GM21526 (cell line): ENCODE data around the gene PCDHA8.
"Not testable (repeated sequence)": the region's sequence is repeated elsewhere in the genome, so short reads cannot be mapped to it uniquely, and the experiment has no call there.

Experiments used
- ATAC-seq: cut with Tn5 transposase; IDR thresholded peaks from one replicate; pipeline ENCODE4 v1.9.1; 2021; ENCODE audit warnings: moderate library complexity; ENCODE audit not compliant: unreplicated experiment, low FRiP score

Gene PCDHA8

GRCh38 chr5:140840978-140841962, at the start of gene PCDHA8:
Gene PCDHA8, plus strand, starts transcription at chr5:140841187. Its CDS starts 135 bp downstream, at chr5:140841322.
- no peak for ATAC-seq

DNA sequence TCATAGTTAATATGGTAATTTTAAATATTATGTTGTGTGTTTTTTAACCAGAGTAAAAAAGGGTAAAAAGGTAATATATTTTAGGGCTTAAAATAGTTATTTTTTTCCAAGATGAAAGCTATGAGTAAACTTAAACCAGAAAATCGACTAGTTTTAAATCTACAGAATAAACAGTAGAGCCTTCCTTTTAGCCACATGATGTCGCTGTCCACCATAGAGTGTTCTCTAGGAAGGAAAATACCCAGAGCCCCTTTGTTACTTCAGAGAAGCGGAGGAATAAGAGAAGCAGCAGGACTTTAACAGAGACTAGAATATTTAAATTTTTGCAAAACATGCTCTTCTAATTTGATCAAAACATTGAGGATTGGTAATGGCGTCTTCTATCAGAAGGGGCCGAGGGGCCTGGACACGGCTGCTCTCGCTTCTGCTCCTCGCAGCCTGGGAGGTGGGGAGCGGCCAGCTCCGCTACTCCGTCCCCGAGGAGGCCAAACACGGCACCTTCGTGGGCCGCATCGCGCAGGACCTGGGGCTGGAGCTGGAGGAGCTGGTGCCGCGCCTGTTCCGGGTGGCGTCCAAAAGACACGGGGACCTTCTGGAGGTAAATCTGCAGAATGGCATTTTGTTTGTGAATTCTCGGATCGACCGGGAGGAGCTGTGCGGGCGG, 46.3 kb upstream of the PCDHA8 start, which contains the start of gene PCDHA2:
TSS of gene PCDHA2 (plus strand) at position 258 of the 664 bp plus-strand sequence.
- ATAC-seq, result no peak

DNA sequence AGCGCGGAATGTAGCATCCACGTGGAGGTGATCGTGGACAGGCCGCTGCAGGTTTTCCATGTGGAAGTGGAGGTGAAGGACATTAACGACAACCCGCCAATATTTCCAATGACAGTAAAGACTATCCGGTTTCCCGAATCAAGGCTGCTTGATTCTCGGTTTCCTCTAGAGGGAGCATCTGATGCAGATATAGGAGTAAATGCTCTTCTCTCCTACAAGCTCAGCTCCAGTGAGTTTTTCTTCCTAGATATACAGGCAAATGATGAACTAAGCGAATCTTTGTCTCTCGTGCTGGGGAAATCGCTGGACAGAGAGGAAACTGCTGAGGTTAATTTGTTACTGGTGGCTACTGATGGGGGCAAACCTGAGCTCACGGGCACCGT, 45.7 kb upstream of the PCDHA8 start:
- no peak for ATAC-seq

- ATAC-seq, result not testable (repeated sequence)
Measured at GRCh38 chr5:140796072-140796717, 44.8 kb upstream of the PCDHA8 start.

DNA sequence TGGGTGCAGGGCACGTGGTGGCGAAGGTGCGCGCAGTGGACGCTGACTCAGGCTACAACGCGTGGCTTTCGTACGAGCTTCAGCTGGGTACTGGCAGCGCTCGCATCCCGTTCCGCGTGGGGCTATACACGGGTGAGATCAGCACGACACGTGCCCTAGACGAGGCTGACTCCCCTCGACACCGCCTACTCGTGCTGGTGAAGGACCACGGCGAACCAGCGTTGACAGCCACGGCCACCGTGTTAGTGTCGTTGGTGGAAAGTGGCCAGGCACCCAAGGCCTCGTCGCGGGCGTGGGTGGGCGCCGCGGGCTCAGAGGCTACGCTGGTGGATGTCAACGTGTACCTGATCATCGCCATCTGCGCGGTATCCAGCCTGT, 44.3 kb upstream of the PCDHA8 start:
- ATAC-seq, result no peak

DNA sequence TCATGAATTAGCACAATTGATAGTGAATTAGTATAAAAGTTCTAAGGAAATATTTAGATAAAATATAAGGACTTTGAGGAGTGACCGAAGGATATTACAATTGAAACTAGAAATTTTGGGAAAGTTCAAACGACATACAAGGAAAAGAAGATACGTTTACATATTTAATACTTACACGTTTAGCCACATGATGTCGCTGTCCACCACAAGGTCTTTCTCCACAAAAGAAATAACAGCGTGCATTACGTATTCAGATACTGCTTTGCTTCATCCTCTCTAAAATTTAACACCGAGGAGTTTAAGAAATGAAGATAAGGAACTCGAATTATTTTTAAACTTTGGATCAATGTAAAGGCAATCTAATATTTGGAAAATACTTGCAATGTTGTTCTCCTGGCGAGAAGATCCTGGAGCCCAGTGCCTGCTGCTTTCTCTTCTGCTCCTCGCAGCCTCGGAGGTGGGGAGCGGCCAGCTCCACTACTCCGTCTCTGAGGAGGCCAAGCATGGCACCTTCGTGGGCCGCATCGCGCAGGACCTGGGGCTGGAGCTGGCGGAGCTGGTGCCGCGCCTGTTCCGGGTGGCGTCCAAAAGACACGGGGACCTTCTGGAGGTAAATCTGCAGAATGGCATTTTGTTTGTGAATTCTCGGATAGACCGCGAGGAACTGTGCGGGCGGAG, 40.0 kb upstream of the PCDHA8 start, which contains the start of gene PCDHA3:
TSS of gene PCDHA3 (plus strand) at position 242 of the 678 bp plus-strand sequence.
- no peak for ATAC-seq

DNA sequence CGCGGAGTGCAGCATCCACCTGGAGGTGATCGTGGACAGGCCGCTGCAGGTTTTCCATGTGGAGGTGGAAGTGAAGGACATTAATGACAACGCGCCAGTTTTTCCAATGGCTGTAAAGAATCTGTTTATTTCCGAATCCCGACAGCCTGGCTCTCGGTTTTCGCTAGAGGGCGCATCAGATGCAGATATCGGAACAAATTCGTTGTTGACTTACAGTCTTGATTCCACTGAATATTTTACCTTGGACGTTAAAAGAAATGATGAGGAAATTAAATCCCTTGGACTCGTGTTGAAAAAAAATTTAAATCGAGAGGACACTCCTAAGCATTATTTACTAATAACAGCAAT, 39.5 kb upstream of the PCDHA8 start:
- ATAC-seq, result no peak

DNA sequence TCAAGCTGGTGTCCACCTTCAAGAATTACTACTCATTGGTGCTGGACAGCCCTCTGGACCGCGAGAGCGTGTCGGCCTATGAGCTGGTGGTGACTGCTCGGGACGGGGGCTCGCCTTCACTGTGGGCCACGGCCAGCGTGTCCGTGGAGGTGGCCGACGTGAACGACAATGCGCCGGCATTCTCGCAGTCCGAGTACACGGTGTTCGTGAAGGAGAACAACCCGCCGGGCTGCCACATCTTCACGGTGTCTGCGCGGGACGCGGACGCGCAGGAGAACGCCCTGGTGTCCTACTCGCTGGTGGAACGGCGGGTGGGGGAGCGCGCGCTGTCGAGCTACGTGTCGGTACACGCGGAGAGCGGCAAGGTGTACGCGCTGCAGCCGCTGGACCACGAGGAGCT, 38.6 kb upstream of the PCDHA8 start:
- not testable (repeated sequence) for ATAC-seq

GRCh38 chr5:140802781-140803271, 38.2 kb upstream of the PCDHA8 start:
- no peak for ATAC-seq

- no peak for ATAC-seq
Measured at GRCh38 chr5:140806834-140807775, 33.9 kb upstream of the PCDHA8 start, which contains the start of gene PCDHA4. Gene PCDHA4, plus strand, starts transcription at chr5:140807068.

DNA sequence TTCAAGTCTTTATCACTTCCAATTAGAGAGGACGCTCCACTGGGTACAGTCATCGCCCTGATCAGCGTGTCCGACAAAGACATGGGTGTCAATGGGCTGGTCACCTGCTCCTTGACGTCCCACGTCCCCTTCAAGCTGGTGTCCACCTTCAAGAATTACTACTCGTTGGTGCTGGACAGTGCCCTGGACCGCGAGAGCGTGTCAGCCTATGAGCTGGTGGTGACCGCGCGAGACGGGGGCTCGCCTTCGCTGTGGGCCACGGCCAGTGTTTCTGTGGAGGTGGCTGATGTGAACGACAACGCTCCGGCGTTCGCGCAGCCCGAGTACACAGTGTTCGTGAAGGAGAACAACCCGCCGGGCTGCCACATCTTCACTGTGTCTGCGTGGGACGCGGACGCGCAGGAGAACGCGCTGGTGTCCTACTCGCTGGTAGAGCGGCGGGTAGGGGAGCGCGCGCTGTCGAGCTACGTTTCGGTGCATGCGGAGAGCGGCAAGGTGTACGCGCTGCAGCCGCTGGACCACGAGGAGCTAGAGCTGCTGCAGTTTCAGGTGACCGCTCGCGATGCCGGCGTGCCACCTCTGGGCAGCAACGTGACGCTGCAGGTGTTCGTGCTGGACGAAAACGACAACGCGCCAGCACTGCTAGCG, 32.6 kb upstream of the PCDHA8 start:
- ATAC-seq, result not testable (repeated sequence)

DNA sequence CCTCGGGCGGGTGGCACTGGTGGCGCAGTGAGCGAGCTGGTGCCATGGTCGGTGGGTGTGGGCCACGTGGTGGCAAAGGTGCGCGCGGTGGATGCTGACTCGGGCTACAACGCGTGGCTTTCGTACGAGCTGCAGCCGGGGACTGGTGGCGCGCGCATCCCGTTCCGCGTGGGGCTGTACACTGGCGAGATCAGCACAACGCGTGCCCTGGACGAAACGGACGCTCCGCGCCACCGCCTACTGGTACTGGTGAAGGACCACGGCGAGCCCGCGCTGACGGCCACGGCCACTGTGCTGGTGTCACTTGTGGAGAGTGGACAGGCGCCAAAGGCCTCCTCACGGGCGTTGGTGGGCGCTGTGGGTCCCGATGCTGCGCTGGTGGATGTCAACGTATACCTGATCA, 32.1 kb upstream of the PCDHA8 start:
- no peak for ATAC-seq

GRCh38 chr5:140821375-140822280, 19.4 kb upstream of the PCDHA8 start, which contains the start of gene PCDHA5:
Gene PCDHA5, plus strand, starts transcription at chr5:140821613.
- ATAC-seq, result no peak

DNA sequence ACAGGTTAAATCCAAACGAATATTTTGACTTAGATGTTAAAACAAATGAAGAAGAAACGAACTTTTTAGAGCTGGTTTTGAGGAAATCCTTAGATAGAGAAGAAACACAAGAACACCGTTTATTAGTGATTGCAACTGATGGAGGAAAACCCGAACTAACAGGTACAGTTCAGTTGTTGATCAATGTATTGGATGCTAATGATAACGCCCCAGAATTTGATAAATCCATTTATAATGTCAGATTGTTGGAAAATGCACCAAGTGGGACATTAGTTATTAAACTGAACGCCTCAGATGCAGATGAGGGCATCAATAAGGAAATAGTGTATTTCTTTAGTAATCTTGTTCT, 18.7 kb upstream of the PCDHA8 start:
- ATAC-seq, result no peak

GRCh38 chr5:140822969-140823368, 18.0 kb upstream of the PCDHA8 start:
- not testable (repeated sequence) for ATAC-seq

- no peak for ATAC-seq
Measured at GRCh38 chr5:140823475-140823874, 17.5 kb upstream of the PCDHA8 start.

- ATAC-seq, result no peak
Measured at GRCh38 chr5:140827704-140828361, 13.2 kb upstream of the PCDHA8 start, which contains the start of gene PCDHA6. Gene PCDHA6, plus strand, starts transcription at chr5:140827960. Its CDS starts 132 bp downstream, at chr5:140828092.
